Spleen (tissue), 7 donors: ENCODE data around the gene AHDC1.

ENCODE experiments used
- CTCF ChIP-seq, 11 experiments: fragments of 200-600 bp in 7 of 11; fragments of 450-650 bp in 4 of 11; sonication (generic) in 4 of 11; IDR thresholded peaks in 8 of 11; conservative IDR thresholded peaks in 3 of 11; 1 replicate in 7 of 11; 2 replicates in 4 of 11; pipeline versions ENCODE4 v1.4.0 to v1.8.0; 2016 to 2021; ENCODE audit warnings: antibody characterized with exemption in 11 of 11, inconsistent platforms in 4 of 11, mild to moderate bottlenecking in 1 of 11
- POLR2A ChIP-seq, 3 donors: fragments of 450-650 bp; IDR thresholded peaks; one replicate each; pipeline ENCODE4 v1.5.1; 2017; ENCODE audit warnings: antibody characterized with exemption in 3 of 3, mild to moderate bottlenecking in 1 of 3
- POLR2AphosphoS5 ChIP-seq, 3 donors: sonication (generic); formaldehyde crosslinking; IDR thresholded peaks; one replicate each; pipeline ENCODE4 v1.5.1; 2017; ENCODE audit warnings: antibody characterized with exemption in 3 of 3
- donor health status: DM: no; HTN: no; CAD: no; lungs with moderate emphysema.
- donor health status: DM: no; HTN: no; CAD: no.
- donor health status: DM: no; HTN: no; CAD: no.

- TF ChIP-seq POLR2AphosphoS5 (IDR thresholded peaks at IDR 0.05) (peak in 2 of 3 donors; percentile 6 to 71), CTCF (IDR thresholded peaks at IDR 0.05 in 8 of 11, conservative IDR thresholded peaks at IDR 0.05 in 3 of 11) (peak in 1 of 11 experiments; percentile 2), POLR2A (IDR thresholded peaks at IDR 0.05) (no peak)
These were observed 11.6 kb upstream of the AHDC1 start for GRCh38 chr1:27615346-27616192.
